ENCODE data around the gene ZKSCAN1. TPM values are rescaled to one million over a fixed set of nuclear protein-coding genes. Genes with fewer than 3 reads are reported as not detected.

ZKSCAN1 gene
- total and polyA plus RNA-seq, 2 donors (not counting 1 experiment from before 2014, with no cell fraction given), result 12.9 to 97.4 TPM

DNA sequence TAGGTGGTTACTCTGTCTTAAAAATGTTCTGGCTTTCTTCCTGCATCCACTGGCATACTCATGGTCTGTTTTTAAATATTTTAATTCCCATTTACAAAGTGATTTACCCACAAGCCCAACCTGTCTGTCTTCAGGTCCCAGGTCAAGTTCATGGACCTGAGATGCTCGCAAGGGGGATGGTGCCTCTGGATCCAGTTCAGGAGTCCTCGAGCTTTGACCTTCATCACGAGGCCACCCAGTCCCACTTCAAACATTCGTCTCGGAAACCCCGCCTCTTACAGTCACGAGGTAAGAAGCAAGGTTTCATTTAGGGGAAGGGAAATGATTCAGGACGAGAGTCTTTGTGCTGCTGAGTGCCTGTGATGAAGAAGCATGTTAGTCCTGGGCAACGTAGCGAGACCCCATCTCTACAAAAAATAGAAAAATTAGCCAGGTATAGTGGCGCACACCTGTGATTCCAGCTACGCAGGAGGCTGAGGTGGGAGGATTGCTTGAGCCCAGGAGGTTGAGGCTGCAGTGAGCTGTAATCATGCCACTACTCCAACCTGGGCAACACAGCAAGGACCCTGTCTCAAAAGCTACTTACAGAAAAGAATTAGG is 8.7 kb downstream of the ZKSCAN1 start:
- Mint-ChIP-seq H3K27me3 (no peaks in the 10 kb centered on the region), H3K4me1 (peaks cover 10% of the 10 kb centered on the region), H3K4me3 (no peak overlapping the region), H3K27ac (no peak overlapping the region), H3K9me3 (ENCODE audit: insufficient read depth) (no peaks in the 10 kb centered on the region)
- DNase-seq (no peak), ATAC-seq (ENCODE audit: low read depth) (no peak)
- WGBS (ENCODE audit: insufficient coverage), result 92% methylated on average over 2 of the region's 12 CpGs
- Histone ChIP-seq H3K9me3 (ENCODE audit: control extremely low read depth in 1 of 3, control insufficient read depth in 2 of 3, insufficient read depth in 1 of 3, low read length in 2 of 3) (no peaks in the 10 kb centered on the region), H3K36me3 (replicated peaks in 1 of 2; ENCODE audit: control extremely low read depth in 1 of 2, control insufficient read depth in 1 of 2, extremely low read depth in 1 of 2, insufficient read depth in 2 of 2, low read length in 1 of 2) (peaks cover 12 to 22% of the 10 kb centered on the region in 2 experiments), H3K4me2 (replicated peaks; ENCODE audit: low read depth, low read length, poor library complexity, severe bottlenecking) (no peak overlapping the region), H3K27ac (ENCODE audit: low read length in 2 of 2) (no peak overlapping the region), H3K27me3 (replicated peaks in 1 of 4; ENCODE audit: control extremely low read depth in 1 of 4, control insufficient read depth in 3 of 4, insufficient read depth in 4 of 4, low read length in 3 of 4) (no peaks in the 10 kb centered on the region), H3K4me3 (ENCODE audit: control extremely low read depth in 1 of 5, extremely low read depth in 1 of 5, insufficient read depth in 1 of 5, low read depth in 2 of 5, low read length in 4 of 5) (no peak overlapping the region), H3K4me1 (ENCODE audit: control insufficient read depth in 2 of 2, insufficient read depth in 2 of 2, low read length in 2 of 2) (no peaks in the 10 kb centered on the region), H3K9ac (ENCODE audit: low read length) (no peak overlapping the region), H4K20me1 (ENCODE audit: control insufficient read depth, insufficient read depth, low read length, poor library complexity, severe bottlenecking) (peaks cover 6% of the 10 kb centered on the region), H2AFZ (ENCODE audit: insufficient read depth, low read depth, low read length, poor library complexity, severe bottlenecking) (no peak overlapping the region), H3K79me2 (ENCODE audit: control insufficient read depth, insufficient read depth, low read length) (peaks cover 48% of the 10 kb centered on the region)
- no peak for TF ChIP-seq EZH2 (IDR thresholded peaks at IDR 0.05; ENCODE audit: borderline replicate concordance, insufficient read depth, low read depth, low read length, poor library complexity, severe bottlenecking)
- TF ChIP-seq, protein P1, sequence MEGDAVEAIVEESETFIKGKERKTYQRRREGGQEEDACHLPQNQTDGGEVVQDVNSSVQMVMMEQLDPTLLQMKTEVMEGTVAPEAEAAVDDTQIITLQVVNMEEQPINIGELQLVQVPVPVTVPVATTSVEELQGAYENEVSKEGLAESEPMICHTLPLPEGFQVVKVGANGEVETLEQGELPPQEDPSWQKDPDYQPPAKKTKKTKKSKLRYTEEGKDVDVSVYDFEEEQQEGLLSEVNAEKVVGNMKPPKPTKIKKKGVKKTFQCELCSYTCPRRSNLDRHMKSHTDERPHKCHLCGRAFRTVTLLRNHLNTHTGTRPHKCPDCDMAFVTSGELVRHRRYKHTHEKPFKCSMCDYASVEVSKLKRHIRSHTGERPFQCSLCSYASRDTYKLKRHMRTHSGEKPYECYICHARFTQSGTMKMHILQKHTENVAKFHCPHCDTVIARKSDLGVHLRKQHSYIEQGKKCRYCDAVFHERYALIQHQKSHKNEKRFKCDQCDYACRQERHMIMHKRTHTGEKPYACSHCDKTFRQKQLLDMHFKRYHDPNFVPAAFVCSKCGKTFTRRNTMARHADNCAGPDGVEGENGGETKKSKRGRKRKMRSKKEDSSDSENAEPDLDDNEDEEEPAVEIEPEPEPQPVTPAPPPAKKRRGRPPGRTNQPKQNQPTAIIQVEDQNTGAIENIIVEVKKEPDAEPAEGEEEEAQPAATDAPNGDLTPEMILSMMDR (IDR thresholded peaks at IDR 0.05), result no peak
- intact Hi-C loops (cut with micrococcal nuclease), result no loop called here
- ChIA-PET CTCF (no interaction called here), POLR2A (no interaction called here)

DNA sequence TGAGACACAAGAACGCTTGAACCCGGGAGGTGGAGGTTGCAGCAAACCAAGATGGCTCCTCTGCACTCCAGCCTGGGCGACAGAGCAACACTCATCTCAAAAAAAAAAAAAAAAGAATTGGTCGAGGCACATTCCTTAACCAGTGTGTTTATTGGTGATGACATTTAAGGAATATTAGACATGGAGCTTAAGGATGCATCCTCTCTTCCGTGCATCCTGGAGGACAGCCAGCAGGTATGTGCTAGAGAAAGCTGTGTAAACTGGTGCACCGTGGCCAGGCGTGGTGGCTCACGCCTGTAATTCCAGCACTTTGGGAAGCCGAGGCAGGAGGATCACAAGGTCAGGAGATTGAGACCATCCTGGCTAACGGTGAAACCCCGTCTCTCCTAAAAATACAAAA is 11.8 kb downstream of the ZKSCAN1 start:
- Mint-ChIP-seq H3K27ac (no peak overlapping the region), H3K9me3 (ENCODE audit: insufficient read depth) (no peaks in the 10 kb centered on the region), H3K4me1 (no peaks in the 10 kb centered on the region), H3K27me3 (no peaks in the 10 kb centered on the region), H3K4me3 (no peak overlapping the region)
- Histone ChIP-seq H3K27ac (ENCODE audit: low read length in 2 of 2) (no peak overlapping the region), H3K79me2 (ENCODE audit: control insufficient read depth, insufficient read depth, low read length) (peaks cover 21% of the 10 kb centered on the region), H3K27me3 (replicated peaks in 1 of 4; ENCODE audit: control extremely low read depth in 1 of 4, control insufficient read depth in 3 of 4, insufficient read depth in 4 of 4, low read length in 3 of 4) (no peaks in the 10 kb centered on the region), H3K9me3 (ENCODE audit: control extremely low read depth in 1 of 3, control insufficient read depth in 2 of 3, insufficient read depth in 1 of 3, low read length in 2 of 3) (no peaks in the 10 kb centered on the region), H3K4me3 (ENCODE audit: control extremely low read depth in 1 of 5, extremely low read depth in 1 of 5, insufficient read depth in 1 of 5, low read depth in 2 of 5, low read length in 4 of 5) (no peak overlapping the region), H2AFZ (ENCODE audit: insufficient read depth, low read depth, low read length, poor library complexity, severe bottlenecking) (no peak overlapping the region), H3K9ac (ENCODE audit: low read length) (no peak overlapping the region), H3K4me2 (replicated peaks; ENCODE audit: low read depth, low read length, poor library complexity, severe bottlenecking) (no peak overlapping the region), H3K36me3 (replicated peaks in 1 of 2; ENCODE audit: control extremely low read depth in 1 of 2, control insufficient read depth in 1 of 2, extremely low read depth in 1 of 2, insufficient read depth in 2 of 2, low read length in 1 of 2) (peaks cover 12 to 47% of the 10 kb centered on the region in 2 experiments), H3K4me1 (ENCODE audit: control insufficient read depth in 2 of 2, insufficient read depth in 2 of 2, low read length in 2 of 2) (no peaks in the 10 kb centered on the region), H4K20me1 (ENCODE audit: control insufficient read depth, insufficient read depth, low read length, poor library complexity, severe bottlenecking) (peaks cover 5% of the 10 kb centered on the region)
- TF ChIP-seq EZH2 (IDR thresholded peaks at IDR 0.05; ENCODE audit: borderline replicate concordance, insufficient read depth, low read depth, low read length, poor library complexity, severe bottlenecking), result no peak
- TF ChIP-seq, protein P1 (IDR thresholded peaks at IDR 0.05), result no peak
- WGBS (ENCODE audit: insufficient coverage), result over 99% methylated on average over 8 of the region's 11 CpGs
- POLR2A ChIA-PET, result interaction anchor here (0.7 kb wide), 1 partner anchor 12 kb away, joined by 4 read pairs; no protein-coding TSS in a partner anchor
- ATAC-seq (ENCODE audit: low read depth), result no peak
- CTCF ChIA-PET, result interaction anchor here (0.7 kb wide), 2 partner anchors 46 to 868 kb away, joined by 3 to 5 read pairs; partner anchors contain the start of gene ACHE
- DNase-seq, result no peak
- intact Hi-C loops (cut with micrococcal nuclease), result no loop called here

All from B cell (primary cell).